ENCODE results near the gene ABHD12. TPM values are rescaled to one million over a fixed set of nuclear protein-coding genes. Genes with fewer than 3 reads are reported as not detected.

Gene ABHD12
- total RNA-seq, 3 donors from 2014 or later (not counting 1 experiment from before 2014, with no cell fraction given) = 28.5 to 34.6 (median 34.5) TPM

- Histone ChIP-seq H3K9me3 (ENCODE audit: control insufficient read depth, insufficient read depth, low read length) (no peaks in the 10 kb centered on the region), H3K4me3 (ENCODE audit: low read length) (peak overlapping the region; percentile 54), H3K27me3 (ENCODE audit: control insufficient read depth, insufficient read depth, low read length) (no peaks in the 10 kb centered on the region), H3K36me3 (ENCODE audit: control insufficient read depth, insufficient read depth, low read length) (no peaks in the 10 kb centered on the region), H3K4me1 (ENCODE audit: control insufficient read depth, insufficient read depth, low read length) (peaks cover 6% of the 10 kb centered on the region), H3K27ac (ENCODE audit: low read length) (no peak overlapping the region)
- intact Hi-C loops (cut with micrococcal nuclease) = loop anchor here (1.0 to 5.0 kb wide), 2 partner anchors 143 to 333 kb away; partner anchors contain the start of gene ACSS1
- ATAC-seq = peak in 1 of 3 donors; percentile 1
- DNase-seq = peak in 1 of 2 donors; percentile 27
- Mint-ChIP-seq H3K4me3 (peak overlapping the region; percentile 90), H3K9me3 (no peaks in the 10 kb centered on the region), H3K4me1 (peaks cover 16 to 17% of the 10 kb centered on the region in 2 donors), H3K36me3 (no peaks in the 10 kb centered on the region), H3K27ac (peak overlapping the region in 1 of 2 donors; percentile 42), H3K27me3 (ENCODE audit: low read depth in 2 of 2) (no peaks in the 10 kb centered on the region)
- WGBS (ENCODE audit: insufficient coverage) = under 1% methylated on average over 67 of the region's 67 CpGs
- TF ChIP-seq CTCF (IDR thresholded peaks at IDR 0.05) = no peak
These were observed 637 bp downstream of the ABHD12 start for GRCh38 chr20:25389858-25390537.

GRCh38 chr20:25389401-25389857 lies 1.2 kb downstream of the ABHD12 start:
- TF ChIP-seq CTCF (IDR thresholded peaks at IDR 0.05) = no peak
- peak overlapping the region; percentile 83 for H3K4me3 Mint-ChIP-seq
- Histone ChIP-seq H3K27me3 (ENCODE audit: control insufficient read depth, insufficient read depth, low read length) (no peaks in the 10 kb centered on the region), H3K9me3 (ENCODE audit: control insufficient read depth, insufficient read depth, low read length) (no peaks in the 10 kb centered on the region), H3K4me3 (ENCODE audit: low read length) (peak overlapping the region; percentile 54), H3K27ac (ENCODE audit: low read length) (no peak overlapping the region), H3K4me1 (ENCODE audit: control insufficient read depth, insufficient read depth, low read length) (peaks cover 6% of the 10 kb centered on the region), H3K36me3 (ENCODE audit: control insufficient read depth, insufficient read depth, low read length) (no peaks in the 10 kb centered on the region)
- H3K9me3 Mint-ChIP-seq = no peaks in the 10 kb centered on the region
- peak in 1 of 2 donors; percentile 44 for DNase-seq
- H3K27me3 Mint-ChIP-seq (ENCODE audit: low read depth in 2 of 2) = no peaks in the 10 kb centered on the region
- peaks cover 16 to 17% of the 10 kb centered on the region in 2 donors for H3K4me1 Mint-ChIP-seq
- no peaks in the 10 kb centered on the region for H3K36me3 Mint-ChIP-seq
- ATAC-seq = no peak
- 25% methylated on average over 19 of the region's 19 CpGs for WGBS (ENCODE audit: insufficient coverage)
- peak overlapping the region; percentile 42 to 46 for H3K27ac Mint-ChIP-seq
- intact Hi-C loops (cut with micrococcal nuclease) = no loop called here

- no peak overlapping the region for H3K27ac ChIP-seq (ENCODE audit: low read length)
- Mint-ChIP-seq H3K9me3 (no peaks in the 10 kb centered on the region), H3K27me3 (ENCODE audit: low read depth in 2 of 2) (no peaks in the 10 kb centered on the region), H3K36me3 (no peaks in the 10 kb centered on the region), H3K27ac (peak overlapping the region in 1 of 2 donors; percentile 46), H3K4me1 (peaks cover 34 to 42% of the 10 kb centered on the region in 2 donors), H3K4me3 (no peak overlapping the region)
- intact Hi-C loops (cut with micrococcal nuclease) = no loop called here
- ATAC-seq = no peak
- H3K4me3 ChIP-seq (ENCODE audit: low read length) = no peak overlapping the region
- H3K27me3 ChIP-seq (ENCODE audit: control insufficient read depth, insufficient read depth, low read length) = no peaks in the 10 kb centered on the region
- no peak for DNase-seq
- TF ChIP-seq CTCF (IDR thresholded peaks at IDR 0.05) = no peak
- H3K36me3 ChIP-seq (ENCODE audit: control insufficient read depth, insufficient read depth, low read length) = peaks cover 3% of the 10 kb centered on the region
- H3K4me1 ChIP-seq (ENCODE audit: control insufficient read depth, insufficient read depth, low read length) = no peaks in the 10 kb centered on the region
- no peaks in the 10 kb centered on the region for H3K9me3 ChIP-seq (ENCODE audit: control insufficient read depth, insufficient read depth, low read length)
- 98% methylated on average over 4 of the region's 5 CpGs for WGBS (ENCODE audit: insufficient coverage)
These were observed 7.8 kb downstream of the ABHD12 start for GRCh38 chr20:25382704-25383370.

Measured in natural killer cell (primary cell).